IPS-11a (cell line): ENCODE measurements around the gene GPT2.

ENCODE experiments used
- H3K4me3 ChIP-seq: one replicate; pipeline ENCODE4 v1.5.1; 2013; ENCODE audit warnings: low read depth, low read length, control low read depth

Gene GPT2

GRCh38 chr16:46895399-46896313 is 11.5 kb downstream of the GPT2 start:
- H3K4me3 ChIP-seq, result no peak overlapping the region

- H3K4me3 ChIP-seq, result no peak overlapping the region
Observed at GRCh38 chr16:46896314-46896968, 12.3 kb downstream of the GPT2 start.

GRCh38 chr16:46897471-46897870 is 13.3 kb downstream of the GPT2 start:
- H3K4me3 ChIP-seq, result no peak overlapping the region

GRCh38 chr16:46898006-46898405 is 13.8 kb downstream of the GPT2 start:
- H3K4me3 ChIP-seq, result no peak overlapping the region

- no peak overlapping the region for H3K4me3 ChIP-seq
Observed at GRCh38 chr16:46899443-46900143, 15.4 kb downstream of the GPT2 start.

- H3K4me3 ChIP-seq, result no peak overlapping the region
Observed at GRCh38 chr16:46900455-46901235, 16.5 kb downstream of the GPT2 start.

GRCh38 chr16:46901709-46902108 is 17.5 kb downstream of the GPT2 start:
- H3K4me3 ChIP-seq, result no peak overlapping the region

GRCh38 chr16:46903255-46903905 is 19.2 kb downstream of the GPT2 start:
- no peak overlapping the region for H3K4me3 ChIP-seq

- H3K4me3 ChIP-seq, result no peak overlapping the region
Observed at GRCh38 chr16:46904471-46904870, 20.3 kb downstream of the GPT2 start.

GRCh38 chr16:46906360-46907060 is 22.3 kb downstream of the GPT2 start:
- no peak overlapping the region for H3K4me3 ChIP-seq

- H3K4me3 ChIP-seq, result no peak overlapping the region
Observed at GRCh38 chr16:46907061-46907774, 23.1 kb downstream of the GPT2 start.

GRCh38 chr16:46908540-46909372 is 24.6 kb downstream of the GPT2 start:
- no peak overlapping the region for H3K4me3 ChIP-seq

GRCh38 chr16:46911038-46911437 is 26.9 kb downstream of the GPT2 start:
- no peak overlapping the region for H3K4me3 ChIP-seq

- no peak overlapping the region for H3K4me3 ChIP-seq
Observed at GRCh38 chr16:46911650-46912049, 27.5 kb downstream of the GPT2 start.

GRCh38 chr16:46914556-46915201 is 30.5 kb downstream of the GPT2 start:
- H3K4me3 ChIP-seq, result no peak overlapping the region

GRCh38 chr16:46915483-46916025 is 31.4 kb downstream of the GPT2 start:
- no peak overlapping the region for H3K4me3 ChIP-seq

- no peak overlapping the region for H3K4me3 ChIP-seq
Observed at GRCh38 chr16:46916980-46917379, 32.8 kb downstream of the GPT2 start.
